T-cell (primary cell): ENCODE data around the gene TBC1D22A. TPM values are rescaled to one million over a fixed set of nuclear protein-coding genes. Genes with fewer than 3 reads are reported as not detected.

Source experiments
- ATAC-seq, 4 experiments: fragments of 200-7000 bp in 3 of 4; fragments of 150-1000 bp in 1 of 4; cut with Tn5 transposase; replicated peaks in 1 of 4; 1 replicate in 3 of 4; 2 replicates in 1 of 4; pipeline ENCODE4 v1.10.0; 2021; ENCODE audit warnings: moderate library complexity in 3 of 4, mild to moderate bottlenecking in 2 of 4, moderate number of reproducible peaks in 1 of 4
- CTCF ChIA-PET, 2 donors: fragments of 300-600 bp; sonication (Branson Sonifier 250); formaldehyde crosslinking; loops; one replicate each; lab custom pipeline; 2022; ENCODE audit warnings: antibody characterized with exemption in 2 of 2; lab: Charles Lee
- POLR2A ChIA-PET, 2 donors: fragments of 300-600 bp; sonication (Branson Sonifier 250); formaldehyde crosslinking; loops; one replicate each; lab custom pipeline; 2022; ENCODE audit warnings: antibody characterized with exemption in 2 of 2; lab: Charles Lee
- DNase-seq, 35 experiments: peaks; one replicate each; pipeline versions ENCODE4 v3.0.0 to v3.0.0-alpha.2; 2013 to 2023
- H3K27ac ChIP-seq: one replicate; pipeline ENCODE4 v1.5.1; 2013; ENCODE audit warnings: low read length
- H3K27me3 ChIP-seq, 2 experiments: replicated peaks in 1 of 2; 1 replicate in 1 of 2; 2 replicates in 1 of 2; pipeline versions ENCODE4 v1.6.1 to v1.7.0; 2013; ENCODE audit warnings: low read length in 1 of 2, mixed read lengths in 1 of 2; ENCODE audit not compliant: control insufficient read depth in 2 of 2, insufficient read depth in 2 of 2; ENCODE audit errors: extremely low read depth in 1 of 2
- H3K36me3 ChIP-seq, 2 donors: 1 replicate in 1 of 2; 2 replicates in 1 of 2; pipeline versions ENCODE4 v1.6.1 to v1.7.0; 2013; ENCODE audit warnings: low read length in 1 of 2; ENCODE audit not compliant: control insufficient read depth in 2 of 2, insufficient read depth in 1 of 2; ENCODE audit errors: extremely low read depth in 1 of 2
- H3K4me1 ChIP-seq, 2 experiments: 1 replicate in 1 of 2; 2 replicates in 1 of 2; pipeline versions ENCODE4 v1.6.1 to v1.7.0; 2013; ENCODE audit warnings: low read length in 2 of 2, mixed read lengths in 1 of 2; ENCODE audit not compliant: insufficient read depth in 2 of 2, control insufficient read depth in 1 of 2; ENCODE audit errors: extremely low read depth in 1 of 2
- H3K4me3 ChIP-seq, 2 donors: 1 replicate in 1 of 2; 2 replicates in 1 of 2; pipeline versions ENCODE4 v1.5.1 to v1.7.0; 2013; ENCODE audit warnings: mild to moderate bottlenecking in 2 of 2, low read length in 1 of 2, moderate library complexity in 1 of 2; ENCODE audit not compliant: control insufficient read depth in 1 of 2; ENCODE audit errors: extremely low read depth in 1 of 2
- H3K9me3 ChIP-seq: 2 replicates; pipeline ENCODE4 v1.7.0; 2013
- H3K27ac Mint-ChIP-seq, 2 donors: one replicate each; pipeline ENCODE4 v1.8.0; 2020 to 2021; ENCODE audit warnings: mild to moderate bottlenecking in 2 of 2, mixed read lengths in 2 of 2
- H3K27me3 Mint-ChIP-seq, 2 donors: one replicate each; pipeline ENCODE4 v1.8.0; 2021 to 2022; ENCODE audit warnings: mixed read lengths in 2 of 2
- H3K36me3 Mint-ChIP-seq: one replicate; pipeline ENCODE4 v1.8.0; 2021; ENCODE audit warnings: mixed read lengths
- H3K4me1 Mint-ChIP-seq, 3 donors: one replicate each; pipeline ENCODE4 v1.8.0; 2020 to 2022; ENCODE audit warnings: mixed read lengths in 3 of 3, mild to moderate bottlenecking in 1 of 3
- H3K4me3 Mint-ChIP-seq, 3 donors: one replicate each; pipeline ENCODE4 v1.8.0; 2020 to 2022; ENCODE audit warnings: mild to moderate bottlenecking in 3 of 3, mixed read lengths in 3 of 3, moderate library complexity in 3 of 3
- H3K9me3 Mint-ChIP-seq, 3 donors: one replicate each; pipeline ENCODE4 v1.8.0; 2020 to 2022; ENCODE audit warnings: mixed read lengths in 3 of 3
- WGBS: methylation state at CpG from one replicate; pipeline ENCODE4 v1.1.5; 2013; ENCODE audit warnings: missing lambda C conversion rate; ENCODE audit not compliant: insufficient coverage; 5-methylcytosine and 5-hydroxymethylcytosine counted together
- total RNA-seq, 35 experiments: library from RNA in 6 of 35; stranded (reverse) in 6 of 35; fragments of 120-200 nt in 1 of 35; gene quantifications; one replicate each; pipeline versions ENCODE4 v1.2.1 to v1.2.4 and lab custom pipeline; 2013 to 2026

TBC1D22A gene
- total RNA-seq, 5 donors from 2014 or later (not counting 1 experiment from before 2014, with no cell fraction given): 38.3 to 67.8 (median 57.7) TPM

DNA sequence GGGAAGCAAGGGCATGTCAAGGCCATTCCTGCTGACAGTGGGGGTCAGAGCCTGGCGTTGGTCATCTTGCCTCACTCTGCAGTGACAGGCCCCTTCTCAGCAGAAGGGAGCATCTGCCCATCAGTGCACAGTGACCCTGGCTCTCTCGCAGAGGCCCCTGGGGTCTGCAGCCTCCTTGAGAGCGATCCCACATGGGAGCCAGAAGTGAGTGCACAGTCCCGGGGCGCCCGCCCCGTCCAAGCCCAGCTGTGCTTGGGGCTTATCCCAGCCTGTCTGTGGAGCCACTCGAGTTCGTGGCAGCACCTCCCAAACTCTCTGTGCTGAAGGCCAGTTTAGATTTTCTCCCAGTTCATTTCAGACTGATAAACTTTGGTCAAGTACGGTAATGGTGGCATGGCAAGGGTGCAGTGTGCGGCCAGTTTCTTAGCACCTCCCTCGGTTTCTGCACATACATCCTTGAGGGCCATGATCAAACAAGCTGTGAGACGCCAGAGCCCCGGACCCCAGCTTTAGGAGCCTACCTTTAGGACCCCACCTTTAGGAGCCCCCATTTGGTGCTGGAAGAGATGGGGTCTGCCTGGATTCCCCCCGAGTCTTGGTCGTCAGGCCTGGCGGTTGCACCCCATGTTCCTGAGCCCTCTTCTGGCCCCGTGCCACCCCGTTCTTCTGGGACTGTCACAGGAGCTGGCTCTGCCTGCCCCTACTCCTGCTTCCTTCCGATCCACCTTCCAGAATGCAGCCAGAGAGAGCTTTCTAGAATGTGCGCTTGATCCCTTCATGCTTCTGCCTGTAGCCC is 369.4 kb downstream of the TBC1D22A start:
- Histone ChIP-seq H3K27me3 (no peaks in the 10 kb centered on the region), H3K4me1 (no peaks in the 10 kb centered on the region), H3K27ac (no peak overlapping the region), H3K9me3 (no peaks in the 10 kb centered on the region), H3K36me3 (peaks cover 3 to 8% of the 10 kb centered on the region in 2 donors), H3K4me3 (no peak overlapping the region)
- ChIA-PET CTCF (no interaction called here), POLR2A (interaction anchor here in 1 of 2 donors (0.6 kb wide), 1 partner anchor 1003 kb away, joined by 4 read pairs; no protein-coding TSS in a partner anchor)
- H3K27ac Mint-ChIP-seq: no peak overlapping the region
- no peak overlapping the region for H3K4me3 Mint-ChIP-seq
- H3K9me3 Mint-ChIP-seq: no peaks in the 10 kb centered on the region
- DNase-seq (no peak), ATAC-seq (no peak)
- WGBS: 95% methylated on average over 16 of the region's 21 CpGs
- H3K36me3 Mint-ChIP-seq: peaks cover 19% of the 10 kb centered on the region
- H3K4me1 Mint-ChIP-seq: peaks cover 0 to 5% (median 3%) of the 10 kb centered on the region in 3 donors
- H3K27me3 Mint-ChIP-seq: no peaks in the 10 kb centered on the region

- Mint-ChIP-seq H3K27me3 (no peaks in the 10 kb centered on the region), H3K36me3 (peaks cover 22% of the 10 kb centered on the region), H3K4me1 (peaks cover 0 to 4% (median 4%) of the 10 kb centered on the region in 3 donors), H3K27ac (no peak overlapping the region), H3K9me3 (no peaks in the 10 kb centered on the region), H3K4me3 (no peak overlapping the region)
- POLR2A ChIA-PET: no interaction called here
- 96% methylated on average over 10 of the region's 13 CpGs for WGBS
- Histone ChIP-seq H3K4me3 (no peak overlapping the region), H3K36me3 (peaks cover 3 to 11% of the 10 kb centered on the region in 2 donors), H3K4me1 (no peaks in the 10 kb centered on the region), H3K27me3 (no peaks in the 10 kb centered on the region), H3K27ac (no peak overlapping the region), H3K9me3 (no peaks in the 10 kb centered on the region)
- no peak for DNase-seq
- ATAC-seq: no peak
- CTCF ChIA-PET: no interaction called here
These were observed 370.0 kb downstream of the TBC1D22A start for GRCh38 chr22:47132428-47132825.

- no peak overlapping the region for H3K4me3 ChIP-seq
- no peak overlapping the region for H3K27ac ChIP-seq
- no peaks in the 10 kb centered on the region for H3K27me3 ChIP-seq
- ChIA-PET CTCF (interaction anchor here in 1 of 2 donors (0.7 kb wide), 1 partner anchor 26 kb away, joined by 4 read pairs; no protein-coding TSS in a partner anchor), POLR2A (no interaction called here)
- H3K9me3 Mint-ChIP-seq: no peaks in the 10 kb centered on the region
- peaks cover 22% of the 10 kb centered on the region for H3K36me3 Mint-ChIP-seq
- H3K4me3 Mint-ChIP-seq: no peak overlapping the region
- peaks cover 2 to 12% of the 10 kb centered on the region in 2 donors for H3K36me3 ChIP-seq
- H3K27ac Mint-ChIP-seq: no peak overlapping the region
- WGBS: 93% methylated on average over 22 of the region's 25 CpGs
- no peak for ATAC-seq
- no peaks in the 10 kb centered on the region for H3K4me1 ChIP-seq
- H3K9me3 ChIP-seq: no peaks in the 10 kb centered on the region
- peaks cover 0 to 4% (median 4%) of the 10 kb centered on the region in 3 donors for H3K4me1 Mint-ChIP-seq
- H3K27me3 Mint-ChIP-seq: no peaks in the 10 kb centered on the region
- no peak for DNase-seq
These were observed 370.9 kb downstream of the TBC1D22A start for GRCh38 chr22:47133061-47133969.

DNA sequence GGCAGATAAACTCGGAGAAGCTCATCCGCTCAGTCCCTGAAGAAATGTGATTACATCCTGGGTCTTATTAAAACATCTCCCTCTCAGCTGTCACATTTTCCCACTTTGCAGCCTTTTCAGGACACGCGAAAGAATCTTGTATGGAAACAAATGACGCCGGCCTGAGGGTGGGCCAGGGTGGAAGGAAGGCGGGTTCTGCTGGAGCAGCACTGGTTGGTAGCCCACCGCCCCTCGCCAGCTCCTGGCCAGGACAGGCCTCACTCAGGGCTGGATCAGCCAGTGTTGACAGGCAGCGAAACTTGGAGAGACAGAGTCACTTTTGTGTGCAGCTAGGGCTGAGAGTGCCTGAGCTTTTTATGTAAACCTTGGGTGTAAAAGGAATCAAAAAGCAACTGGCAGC is 371.8 kb downstream of the TBC1D22A start:
- DNase-seq (no peak), ATAC-seq (no peak)
- no peaks in the 10 kb centered on the region for H3K4me1 ChIP-seq
- no peak overlapping the region for H3K27ac ChIP-seq
- H3K36me3 ChIP-seq: peaks cover 0 to 11% of the 10 kb centered on the region in 2 donors
- H3K9me3 ChIP-seq: no peaks in the 10 kb centered on the region
- no peak overlapping the region for H3K27ac Mint-ChIP-seq
- no peak overlapping the region for H3K4me3 ChIP-seq
- peaks cover 16% of the 10 kb centered on the region for H3K36me3 Mint-ChIP-seq
- 96% methylated on average over 8 of the region's 10 CpGs for WGBS
- peaks cover 0 to 4% (median 2%) of the 10 kb centered on the region in 3 donors for H3K4me1 Mint-ChIP-seq
- H3K4me3 Mint-ChIP-seq: no peak overlapping the region
- no peaks in the 10 kb centered on the region for H3K9me3 Mint-ChIP-seq
- H3K27me3 Mint-ChIP-seq: no peaks in the 10 kb centered on the region
- no peaks in the 10 kb centered on the region for H3K27me3 ChIP-seq
- CTCF ChIA-PET: interaction anchor here in 1 of 2 donors (0.7 kb wide), 1 partner anchor 27 kb away, joined by 4 read pairs; no protein-coding TSS in a partner anchor
- POLR2A ChIA-PET: no interaction called here

GRCh38 chr22:47135338-47135737 is 372.9 kb downstream of the TBC1D22A start:
- POLR2A ChIA-PET: no interaction called here
- Histone ChIP-seq H3K4me1 (no peaks in the 10 kb centered on the region), H3K9me3 (no peaks in the 10 kb centered on the region), H3K27me3 (no peaks in the 10 kb centered on the region), H3K36me3 (peaks cover 0 to 11% of the 10 kb centered on the region in 2 donors), H3K4me3 (no peak overlapping the region), H3K27ac (no peak overlapping the region)
- no peaks in the 10 kb centered on the region for H3K27me3 Mint-ChIP-seq
- ATAC-seq (no peak), DNase-seq (no peak)
- no peaks in the 10 kb centered on the region for H3K9me3 Mint-ChIP-seq
- no peak overlapping the region for H3K4me3 Mint-ChIP-seq
- peaks cover 15% of the 10 kb centered on the region for H3K36me3 Mint-ChIP-seq
- WGBS: 78% methylated on average over 8 of the region's 8 CpGs
- H3K4me1 Mint-ChIP-seq: peaks cover 0 to 4% (median 0%) of the 10 kb centered on the region in 3 donors
- no peak overlapping the region for H3K27ac Mint-ChIP-seq
- CTCF ChIA-PET: no interaction called here

DNA sequence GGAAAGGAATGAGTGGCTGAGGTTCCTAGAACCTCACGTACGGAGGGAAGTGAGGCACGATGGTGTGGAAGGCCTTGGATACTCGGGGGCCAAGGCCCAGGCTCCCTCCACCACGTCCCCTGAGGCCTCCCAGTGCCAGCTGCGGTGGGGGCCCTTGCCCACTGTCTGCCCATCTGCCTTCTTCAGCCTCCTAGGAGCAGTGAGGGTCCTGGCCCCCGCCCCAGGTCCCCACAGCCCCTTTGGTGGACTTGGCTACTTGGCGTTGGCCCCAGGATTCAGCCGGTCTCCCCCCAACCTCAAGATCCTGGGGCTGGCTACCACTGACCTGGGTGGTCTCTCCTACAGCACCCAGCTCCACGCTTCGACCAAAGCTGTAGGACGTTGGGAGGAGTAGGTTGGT is 373.6 kb downstream of the TBC1D22A start:
- H3K4me3 Mint-ChIP-seq: no peak overlapping the region
- POLR2A ChIA-PET: no interaction called here
- H3K27ac ChIP-seq: no peak overlapping the region
- H3K36me3 ChIP-seq: peaks cover 0 to 11% of the 10 kb centered on the region in 2 donors
- ATAC-seq (no peak), DNase-seq (no peak)
- no peaks in the 10 kb centered on the region for H3K9me3 ChIP-seq
- no peaks in the 10 kb centered on the region for H3K27me3 ChIP-seq
- no peak overlapping the region for H3K27ac Mint-ChIP-seq
- peaks cover 10% of the 10 kb centered on the region for H3K36me3 Mint-ChIP-seq
- H3K27me3 Mint-ChIP-seq: no peaks in the 10 kb centered on the region
- CTCF ChIA-PET: no interaction called here
- peaks cover 0 to 4% (median 0%) of the 10 kb centered on the region in 3 donors for H3K4me1 Mint-ChIP-seq
- H3K4me1 ChIP-seq: no peaks in the 10 kb centered on the region
- H3K9me3 Mint-ChIP-seq: no peaks in the 10 kb centered on the region
- no peak overlapping the region for H3K4me3 ChIP-seq
- WGBS: 100% methylated on average over 3 of the region's 12 CpGs
